ENCODE measurements around the gene FRMD4A. TPM values are rescaled to one million over a fixed set of nuclear protein-coding genes. Genes with fewer than 3 reads are reported as not detected.
A peak's percentile ranks its signal among the peaks of the same experiment; 100 is the strongest.

FRMD4A gene
- total RNA-seq, 6 donors from 2014 or later, result 22.3 to 114 (median 52.3) TPM

- Histone ChIP-seq H3K9me3 (no peaks in the 10 kb centered on the region), H3K27me3 (no peaks in the 10 kb centered on the region), H3K36me3 (peaks cover 0 to 27% (median 10%) of the 10 kb centered on the region in 4 donors), H3K27ac (no peak overlapping the region), H3K4me1 (peaks cover 0 to 3% (median 0%) of the 10 kb centered on the region in 4 donors), H3K4me3 (no peak overlapping the region)
- TF ChIP-seq POLR2A (IDR thresholded peaks at IDR 0.05) (no peak), EP300 (IDR thresholded peaks at IDR 0.05) (no peak), CTCF (IDR thresholded peaks at IDR 0.05) (no peak), POLR2AphosphoS5 (IDR thresholded peaks at IDR 0.05) (no peak)
- WGBS, 2 donors, result 73 to 92% methylated on average over 6 of the region's 6 CpGs
- ATAC-seq (ENCODE audit: low FRiP score in 2 of 2), result no peak
- DNase-seq, result no peak
These were observed 699.1 kb downstream of the FRMD4A start for GRCh38 chr10:13631594-13631993.

GRCh38 chr10:13630231-13630630 is 700.5 kb downstream of the FRMD4A start:
- Histone ChIP-seq H3K4me3 (no peak overlapping the region), H3K36me3 (peaks cover 0 to 27% (median 10%) of the 10 kb centered on the region in 4 donors), H3K27ac (no peak overlapping the region), H3K9me3 (no peaks in the 10 kb centered on the region), H3K4me1 (peaks cover 0 to 3% (median 0%) of the 10 kb centered on the region in 4 donors), H3K27me3 (no peaks in the 10 kb centered on the region)
- DNase-seq (no peak), ATAC-seq (ENCODE audit: low FRiP score in 2 of 2) (no peak)
- TF ChIP-seq POLR2AphosphoS5 (IDR thresholded peaks at IDR 0.05) (no peak), POLR2A (IDR thresholded peaks at IDR 0.05) (no peak), EP300 (IDR thresholded peaks at IDR 0.05) (no peak), CTCF (IDR thresholded peaks at IDR 0.05) (no peak)

- H3K27ac ChIP-seq, result no peak overlapping the region
- H3K9me3 ChIP-seq, result no peaks in the 10 kb centered on the region
- WGBS, 2 donors, result 58 to 61% methylated on average over 2 of the region's 2 CpGs
- peaks cover 0 to 28% (median 10%) of the 10 kb centered on the region in 4 donors for H3K36me3 ChIP-seq
- ATAC-seq (ENCODE audit: low FRiP score in 2 of 2), result no peak
- peaks cover 0 to 3% (median 0%) of the 10 kb centered on the region in 4 donors for H3K4me1 ChIP-seq
- no peak overlapping the region for H3K4me3 ChIP-seq
- DNase-seq, result no peak
- TF ChIP-seq POLR2A (IDR thresholded peaks at IDR 0.05) (no peak), CTCF (IDR thresholded peaks at IDR 0.05) (no peak), POLR2AphosphoS5 (IDR thresholded peaks at IDR 0.05) (no peak), EP300 (IDR thresholded peaks at IDR 0.05) (no peak)
- H3K27me3 ChIP-seq, result no peaks in the 10 kb centered on the region
These were observed 701.6 kb downstream of the FRMD4A start for GRCh38 chr10:13629116-13629515.

- Histone ChIP-seq H3K36me3 (peaks cover 0 to 32% (median 10%) of the 10 kb centered on the region in 4 donors), H3K9me3 (no peaks in the 10 kb centered on the region), H3K27me3 (no peaks in the 10 kb centered on the region), H3K4me1 (peaks cover 0 to 3% (median 0%) of the 10 kb centered on the region in 4 donors), H3K27ac (peak overlapping the region in 1 of 4 donors; percentile 20), H3K4me3 (no peak overlapping the region)
- no peak for TF ChIP-seq POLR2AphosphoS5 (IDR thresholded peaks at IDR 0.05)
- no peak for TF ChIP-seq CTCF (IDR thresholded peaks at IDR 0.05)
- TF ChIP-seq POLR2A (IDR thresholded peaks at IDR 0.05), result no peak
- TF ChIP-seq EP300 (IDR thresholded peaks at IDR 0.05), result no peak
- DNase-seq (no peak), ATAC-seq (ENCODE audit: low FRiP score in 2 of 2) (no peak)
- WGBS, 2 donors, result 50 to 57% methylated on average over 7 of the region's 7 CpGs
These were observed 702.1 kb downstream of the FRMD4A start for GRCh38 chr10:13628661-13629060.

Data from upper lobe of left lung (tissue), 6 donors.